PFSK-1 (cell line): ENCODE data around the gene CD4.

Source experiments
- FOXP2 ChIP-seq: optimal IDR thresholded peaks from 2 replicates; pipeline ENCODE3; 2011; ENCODE audit warnings: borderline replicate concordance, control low read depth, inconsistent platforms; ENCODE audit not compliant: insufficient read depth; ENCODE audit errors: extremely low read length, extremely low read depth
- POLR2AphosphoS5 ChIP-seq: IDR thresholded peaks from 2 replicates; pipeline ENCODE4 v1.6.1; 2012; ENCODE audit warnings: low read depth, mild to moderate bottlenecking, control low read depth, low read length, moderate library complexity
- SIN3A ChIP-seq: IDR thresholded peaks from 2 replicates; pipeline ENCODE4 v1.6.1; 2012; ENCODE audit warnings: mild to moderate bottlenecking, low read length, moderate library complexity, borderline replicate concordance; ENCODE audit not compliant: insufficient read depth
- TAF1 ChIP-seq: IDR thresholded peaks from 2 replicates; pipeline ENCODE4 v1.6.1; 2012; ENCODE audit warnings: low read length, control low read depth, borderline replicate concordance; ENCODE audit not compliant: insufficient read depth
- TF ChIP-seq, protein P1 (sequence below), 2 experiments: IDR thresholded peaks; 2 replicates each; pipeline versions ENCODE4 v1.6.1 to v1.8.0; 2011 to 2012; ENCODE audit warnings: low read depth in 2 of 2, low read length in 2 of 2, control low read depth in 1 of 2, inconsistent platforms in 1 of 2, mild to moderate bottlenecking in 1 of 2, moderate library complexity in 1 of 2; ENCODE audit not compliant: insufficient read depth in 1 of 2

Gene CD4

DNA sequence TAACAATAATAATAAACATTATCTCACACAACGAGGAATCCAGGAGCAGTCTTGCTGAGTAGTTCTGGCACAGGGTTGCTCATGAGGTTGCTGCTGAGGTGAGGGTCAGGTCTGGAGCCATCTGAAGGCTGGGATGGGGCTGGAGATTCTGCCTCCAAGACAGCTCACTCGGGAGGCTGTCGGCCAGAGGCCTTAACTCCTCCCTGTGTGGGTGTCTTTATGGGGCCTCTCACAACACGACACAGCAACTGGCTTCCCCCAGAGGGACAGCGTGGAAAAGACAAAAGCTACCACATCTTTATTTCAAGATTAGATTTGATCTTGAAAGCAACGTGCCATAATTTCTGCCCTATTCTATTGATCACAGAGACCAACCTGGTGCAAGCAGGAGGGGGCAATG lies 7.2 kb upstream of the CD4 start:
- TF ChIP-seq TAF1 (no peak), SIN3A (no peak), FOXP2 (no peak), POLR2AphosphoS5 (no peak)
- TF ChIP-seq, protein P1, sequence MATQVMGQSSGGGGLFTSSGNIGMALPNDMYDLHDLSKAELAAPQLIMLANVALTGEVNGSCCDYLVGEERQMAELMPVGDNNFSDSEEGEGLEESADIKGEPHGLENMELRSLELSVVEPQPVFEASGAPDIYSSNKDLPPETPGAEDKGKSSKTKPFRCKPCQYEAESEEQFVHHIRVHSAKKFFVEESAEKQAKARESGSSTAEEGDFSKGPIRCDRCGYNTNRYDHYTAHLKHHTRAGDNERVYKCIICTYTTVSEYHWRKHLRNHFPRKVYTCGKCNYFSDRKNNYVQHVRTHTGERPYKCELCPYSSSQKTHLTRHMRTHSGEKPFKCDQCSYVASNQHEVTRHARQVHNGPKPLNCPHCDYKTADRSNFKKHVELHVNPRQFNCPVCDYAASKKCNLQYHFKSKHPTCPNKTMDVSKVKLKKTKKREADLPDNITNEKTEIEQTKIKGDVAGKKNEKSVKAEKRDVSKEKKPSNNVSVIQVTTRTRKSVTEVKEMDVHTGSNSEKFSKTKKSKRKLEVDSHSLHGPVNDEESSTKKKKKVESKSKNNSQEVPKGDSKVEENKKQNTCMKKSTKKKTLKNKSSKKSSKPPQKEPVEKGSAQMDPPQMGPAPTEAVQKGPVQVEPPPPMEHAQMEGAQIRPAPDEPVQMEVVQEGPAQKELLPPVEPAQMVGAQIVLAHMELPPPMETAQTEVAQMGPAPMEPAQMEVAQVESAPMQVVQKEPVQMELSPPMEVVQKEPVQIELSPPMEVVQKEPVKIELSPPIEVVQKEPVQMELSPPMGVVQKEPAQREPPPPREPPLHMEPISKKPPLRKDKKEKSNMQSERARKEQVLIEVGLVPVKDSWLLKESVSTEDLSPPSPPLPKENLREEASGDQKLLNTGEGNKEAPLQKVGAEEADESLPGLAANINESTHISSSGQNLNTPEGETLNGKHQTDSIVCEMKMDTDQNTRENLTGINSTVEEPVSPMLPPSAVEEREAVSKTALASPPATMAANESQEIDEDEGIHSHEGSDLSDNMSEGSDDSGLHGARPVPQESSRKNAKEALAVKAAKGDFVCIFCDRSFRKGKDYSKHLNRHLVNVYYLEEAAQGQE (IDR thresholded peaks at IDR 0.05; ENCODE audit: insufficient read depth in 1 of 2, low read depth in 2 of 2, low read length in 2 of 2) = no peak

DNA sequence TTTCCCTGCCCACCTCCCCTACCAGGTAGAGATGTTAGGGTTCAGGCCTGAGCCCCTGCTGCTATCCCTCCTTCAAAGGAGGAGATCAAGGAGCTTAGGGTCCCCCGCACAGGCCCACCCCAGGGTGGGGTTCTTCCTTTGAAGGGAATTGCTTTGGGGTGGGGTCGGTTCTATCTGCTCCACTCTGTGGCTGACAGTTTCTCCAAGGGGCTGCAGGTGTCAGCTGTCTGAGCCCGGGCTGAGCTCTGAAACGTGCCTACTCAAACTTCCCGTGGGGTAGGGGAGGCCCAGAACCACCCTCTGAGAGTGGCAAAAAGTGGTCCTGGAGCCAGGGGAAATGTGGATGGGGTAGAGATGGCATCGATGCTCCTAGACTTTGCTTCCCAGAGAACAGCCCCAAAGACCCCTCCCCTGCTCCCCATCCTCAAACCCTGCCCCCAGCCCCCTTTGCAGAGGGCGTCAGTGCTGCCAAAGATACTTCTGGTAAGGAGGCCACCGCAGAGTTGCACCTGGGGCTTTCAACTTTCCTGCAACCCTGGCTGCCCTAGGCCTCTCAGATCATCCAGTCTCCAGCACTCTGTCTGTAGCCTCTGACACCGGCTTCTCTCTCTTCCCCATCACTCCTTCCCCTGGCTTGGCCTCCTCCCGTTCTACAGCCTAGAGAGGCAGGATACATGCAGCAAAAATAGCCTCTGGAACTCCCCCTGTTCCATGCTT lies 6.3 kb upstream of the CD4 start:
- no peak for TF ChIP-seq POLR2AphosphoS5
- TF ChIP-seq FOXP2 = no peak
- TF ChIP-seq, protein P1 (IDR thresholded peaks at IDR 0.05; ENCODE audit: insufficient read depth in 1 of 2, low read depth in 2 of 2, low read length in 2 of 2) = no peak
- no peak for TF ChIP-seq SIN3A
- no peak for TF ChIP-seq TAF1

DNA sequence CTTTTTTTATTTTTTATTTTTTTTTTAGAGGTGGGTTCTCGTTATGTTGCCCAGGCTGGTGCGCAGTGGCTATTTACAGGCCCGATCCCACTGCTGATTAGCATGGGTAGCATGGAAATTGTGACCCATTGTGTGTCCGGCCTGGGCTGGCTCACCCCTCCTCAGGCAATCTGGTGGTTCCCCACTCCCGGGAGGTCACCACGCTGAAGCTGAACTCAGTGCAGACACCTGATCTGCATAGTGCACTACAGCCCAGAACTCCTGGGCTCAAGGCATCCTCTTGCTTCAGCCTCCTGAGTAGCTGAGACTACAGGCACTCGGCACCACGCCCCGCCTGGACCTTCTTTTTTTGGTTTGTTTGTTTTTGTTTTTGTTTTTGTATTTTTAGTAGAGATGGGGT lies 5.5 kb upstream of the CD4 start:
- no peak for TF ChIP-seq FOXP2
- TF ChIP-seq TAF1 = no peak
- no peak for TF ChIP-seq SIN3A
- TF ChIP-seq, protein P1 (IDR thresholded peaks at IDR 0.05; ENCODE audit: insufficient read depth in 1 of 2, low read depth in 2 of 2, low read length in 2 of 2) = no peak
- TF ChIP-seq POLR2AphosphoS5 = no peak

DNA sequence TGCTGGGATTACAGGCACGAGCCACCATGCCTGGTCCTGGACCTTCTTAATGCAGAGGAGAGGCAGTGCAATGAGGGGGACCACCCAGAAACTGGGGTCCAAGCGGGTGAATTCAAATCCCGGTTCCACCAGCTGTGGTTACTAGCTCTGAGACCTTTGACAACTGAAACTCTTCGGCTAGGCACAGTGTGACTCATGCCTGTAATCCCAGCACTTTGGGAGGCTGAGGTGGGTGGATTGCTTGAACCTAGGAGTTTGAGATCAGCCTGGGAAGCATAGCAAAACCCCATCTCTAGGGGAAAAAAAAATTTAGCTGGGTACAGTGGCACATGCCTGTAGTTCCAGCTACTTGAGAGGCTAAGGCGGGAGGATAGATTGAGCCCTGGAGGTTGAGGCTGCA lies 5.0 kb upstream of the CD4 start:
- no peak for TF ChIP-seq TAF1

DNA sequence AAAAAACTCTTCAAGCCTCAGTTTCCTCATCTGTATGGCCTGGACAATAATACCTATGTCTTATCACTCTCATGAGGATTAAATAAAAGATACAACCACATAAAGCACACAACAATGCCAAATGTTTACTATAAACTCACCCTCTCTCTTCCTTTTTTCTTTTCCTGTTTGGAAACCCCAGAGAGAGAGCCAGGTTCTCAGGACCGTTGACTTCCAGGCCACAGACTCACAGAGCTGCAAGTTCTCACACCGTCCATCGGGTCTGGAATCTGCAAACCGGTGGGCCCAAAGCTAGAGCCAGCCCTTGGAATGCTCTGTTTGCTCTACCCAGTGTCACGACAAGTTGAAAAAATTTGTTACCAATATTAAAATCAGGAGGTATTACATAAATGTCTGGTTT lies 4.6 kb upstream of the CD4 start:
- TF ChIP-seq SIN3A (no peak), POLR2AphosphoS5 (no peak), TAF1 (no peak), FOXP2 (no peak)
- TF ChIP-seq, protein P1 (IDR thresholded peaks at IDR 0.05; ENCODE audit: insufficient read depth in 1 of 2, low read depth in 2 of 2, low read length in 2 of 2) = no peak
